GM18858 (cell line): ENCODE data around the gene MINDY4.

ENCODE experiments used
- ATAC-seq: cut with Tn5 transposase; IDR thresholded peaks from one replicate; pipeline ENCODE4 v1.9.1; 2021; ENCODE audit not compliant: unreplicated experiment

MINDY4 gene

GRCh38 chr7:30899066-30899465 is 127.8 kb downstream of the MINDY4 start:
- ATAC-seq = no peak

- no peak for ATAC-seq
These were observed 128.4 kb downstream of the MINDY4 start for GRCh38 chr7:30899630-30900029.

- no peak for ATAC-seq
These were observed 128.8 kb downstream of the MINDY4 start for GRCh38 chr7:30900053-30900452.

- ATAC-seq = no peak
These were observed 129.7 kb downstream of the MINDY4 start for GRCh38 chr7:30900803-30901362.

- no peak for ATAC-seq
These were observed 130.6 kb downstream of the MINDY4 start for GRCh38 chr7:30901856-30902255.

- ATAC-seq = no peak
These were observed 131.2 kb downstream of the MINDY4 start for GRCh38 chr7:30902466-30902865.

GRCh38 chr7:30903146-30903545 is 131.9 kb downstream of the MINDY4 start:
- no peak for ATAC-seq

- ATAC-seq = no peak
These were observed 133.3 kb downstream of the MINDY4 start for GRCh38 chr7:30904561-30904960.

- no peak for ATAC-seq
These were observed 134.1 kb downstream of the MINDY4 start for GRCh38 chr7:30905078-30906012.

GRCh38 chr7:30906014-30906413 is 134.8 kb downstream of the MINDY4 start:
- no peak for ATAC-seq

- ATAC-seq = no peak
These were observed 135.5 kb downstream of the MINDY4 start for GRCh38 chr7:30906515-30907240.

- no peak for ATAC-seq
These were observed 136.5 kb downstream of the MINDY4 start for GRCh38 chr7:30907527-30908267.

- no peak for ATAC-seq
These were observed 137.5 kb downstream of the MINDY4 start for GRCh38 chr7:30908681-30909080.

GRCh38 chr7:30909431-30909830 is 138.2 kb downstream of the MINDY4 start:
- ATAC-seq = no peak

GRCh38 chr7:30910411-30911073 is 139.3 kb downstream of the MINDY4 start:
- ATAC-seq = no peak

GRCh38 chr7:30911133-30911532 is 139.9 kb downstream of the MINDY4 start:
- no peak for ATAC-seq

- ATAC-seq = no peak
These were observed 140.3 kb downstream of the MINDY4 start, which contains the start of gene AQP1 for GRCh38 chr7:30911561-30911969. TSS of gene AQP1 (plus strand) at chr7:30911853. CDS start at chr7:30911910, 57 bp downstream.

- ATAC-seq = no peak
These were observed 141.0 kb downstream of the MINDY4 start for GRCh38 chr7:30912021-30912730.

- no peak for ATAC-seq
These were observed 141.4 kb downstream of the MINDY4 start for GRCh38 chr7:30912731-30912985.
